ENCODE results near the gene LETM1. TPM values are rescaled to one million over a fixed set of nuclear protein-coding genes. Genes with fewer than 3 reads are reported as not detected.

The LETM1 gene
- total and polyA plus RNA-seq, 2 of the 13 experiments (the other 11 are each of a cell fraction or from before 2014, with no cell fraction given), result 9.7 to 41.6 TPM

GRCh38 chr4:1766106-1767060, 89.6 kb downstream of the LETM1 start (continued):
- TF ChIP-seq ZNF773 (CRISPR knock-in tag; IDR thresholded peaks at IDR 0.05; ENCODE audit: borderline replicate concordance) (peak; percentile 34; the same call in 1 of the 2 replicates), ZNF143 (CRISPR knock-in tag; IDR thresholded peaks at IDR 0.05) (peak; percentile 48; the same call in 1 of the 2 replicates), E2F5 (CRISPR knock-in tag; conservative IDR thresholded peaks at IDR 0.05) (no peak), TRIM22 (IDR thresholded peaks at IDR 0.05) (no peak), ZNF772 (CRISPR knock-in tag; IDR thresholded peaks at IDR 0.05) (peak; percentile 88; the same call in 1 of the 2 replicates), MLLT10 (CRISPR knock-in tag; IDR thresholded peaks at IDR 0.05) (no peak), ZC3H13 (CRISPR knock-in tag; IDR thresholded peaks at IDR 0.05) (peak; percentile 4; the same call in 1 of the 2 replicates), ATF6 (CRISPR knock-in tag; conservative IDR thresholded peaks at IDR 0.05) (peak; percentile 66; the same call in 1 of the 2 replicates), ZNF614 (CRISPR knock-in tag; IDR thresholded peaks at IDR 0.05; ENCODE audit: borderline replicate concordance) (peak; percentile 75; the same call in 1 of the 2 replicates), ZBTB1 (CRISPR knock-in tag; IDR thresholded peaks at IDR 0.05; ENCODE audit: borderline replicate concordance) (no peak), ZNF318 (CRISPR knock-in tag; IDR thresholded peaks at IDR 0.05) (no peak), FIP1L1 (IDR thresholded peaks at IDR 0.05; ENCODE audit: borderline replicate concordance, insufficient read depth, low read depth, low read length) (no peak), ZNF235 (CRISPR knock-in tag; IDR thresholded peaks at IDR 0.05; ENCODE audit: borderline replicate concordance) (peak; percentile 85; the same call in 1 of the 2 replicates)
